NCI-H345 treated with DMSO at 0.1 percent for 48 hours (cell line): ENCODE results near the gene CIAO2A.
"Not testable (repeated sequence)": the region's sequence is repeated elsewhere in the genome, so short reads cannot be mapped to it uniquely, and the experiment has no call there.

ENCODE experiments used
- DNase-seq: peaks from one replicate; lab custom pipeline; 2025; ENCODE audit not compliant: unreplicated experiment; lab: John Stamatoyannopoulos, UW

CIAO2A gene

DNA sequence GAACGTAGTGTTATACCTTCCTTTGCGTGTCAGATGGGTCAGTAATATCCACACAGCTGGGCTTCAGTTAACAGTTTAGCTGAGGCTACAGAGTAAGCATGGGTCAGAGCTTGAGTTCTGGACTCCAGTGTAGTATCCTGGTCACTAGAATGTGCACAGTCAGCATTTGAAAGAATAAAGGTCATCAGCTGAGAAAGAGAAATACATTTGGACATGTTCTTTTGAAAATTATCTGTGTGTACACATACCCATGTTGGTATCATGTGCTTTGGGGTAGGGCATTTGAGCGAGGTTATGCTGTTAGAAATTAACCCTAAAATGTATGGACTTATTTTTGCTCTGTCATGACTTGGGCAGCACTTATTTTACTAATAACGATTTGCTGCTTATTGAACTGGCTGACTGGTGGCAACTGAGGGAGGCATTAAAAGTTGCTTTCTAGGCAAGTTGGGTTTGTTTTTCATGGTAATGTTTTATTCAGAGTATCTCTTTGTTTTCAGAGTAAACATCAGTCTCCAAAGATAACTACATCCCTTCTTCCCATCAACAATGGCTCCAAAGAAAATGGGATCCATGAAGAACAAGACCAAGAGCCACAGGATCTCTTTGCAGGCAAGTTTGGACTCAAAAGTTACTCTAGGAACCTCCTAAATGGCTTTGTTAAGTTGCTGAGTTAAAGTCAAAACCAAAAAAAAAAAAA is 18.6 kb upstream of the CIAO2A start:
- DNase-seq: no peak

DNA sequence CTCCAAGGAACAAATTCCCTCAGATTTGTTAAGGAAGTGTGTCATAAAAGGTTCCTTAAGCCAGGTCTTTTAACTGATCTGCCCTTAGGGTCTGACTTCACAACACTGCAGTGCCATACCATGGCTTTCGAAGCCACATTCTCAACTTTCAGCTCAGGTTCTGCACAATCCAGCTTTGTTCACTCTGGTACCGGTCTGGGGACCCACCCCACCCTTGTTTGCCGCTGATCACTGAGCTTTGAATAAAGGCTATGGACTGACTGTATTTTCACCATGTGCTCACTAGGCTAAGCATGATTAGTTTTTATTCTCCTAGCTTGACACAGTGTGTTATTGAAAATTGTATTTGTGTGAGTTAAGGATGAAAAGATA is 18.0 kb upstream of the CIAO2A start:
- DNase-seq: no peak

DNA sequence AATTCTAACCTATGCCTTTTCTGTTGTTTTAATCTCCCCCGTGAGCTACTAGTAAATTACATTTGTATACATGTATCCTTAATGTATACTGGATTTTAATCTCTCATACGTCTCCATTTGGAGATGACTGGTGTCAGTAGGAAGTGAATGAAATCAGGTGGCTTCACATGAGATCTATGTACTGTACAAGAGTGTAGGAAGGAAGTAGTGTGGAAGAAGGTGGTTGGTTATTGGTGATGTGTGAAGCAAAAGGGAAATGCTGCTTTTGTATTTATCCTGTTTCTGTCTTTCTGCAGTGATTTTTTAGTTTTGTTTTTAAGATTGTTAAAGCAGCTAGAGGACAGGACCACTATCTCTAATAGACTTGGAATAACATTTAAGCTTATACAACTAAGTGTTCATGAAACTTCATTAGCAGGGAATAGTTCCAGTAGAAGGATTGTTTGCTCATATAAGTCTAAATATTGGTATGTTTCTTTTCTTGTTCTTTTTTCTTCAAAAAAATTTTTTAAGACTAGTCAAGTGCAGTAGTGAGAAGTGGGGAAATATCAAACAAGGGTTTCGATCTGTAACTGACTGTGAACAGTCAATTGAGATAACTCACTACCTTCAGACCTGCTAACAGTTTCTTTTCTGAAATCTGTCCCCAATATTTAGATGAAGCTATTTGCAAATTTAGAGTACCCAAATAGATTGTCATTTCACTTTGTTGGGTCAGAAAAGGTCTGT is 17.5 kb upstream of the CIAO2A start:
- no peak for DNase-seq

DNA sequence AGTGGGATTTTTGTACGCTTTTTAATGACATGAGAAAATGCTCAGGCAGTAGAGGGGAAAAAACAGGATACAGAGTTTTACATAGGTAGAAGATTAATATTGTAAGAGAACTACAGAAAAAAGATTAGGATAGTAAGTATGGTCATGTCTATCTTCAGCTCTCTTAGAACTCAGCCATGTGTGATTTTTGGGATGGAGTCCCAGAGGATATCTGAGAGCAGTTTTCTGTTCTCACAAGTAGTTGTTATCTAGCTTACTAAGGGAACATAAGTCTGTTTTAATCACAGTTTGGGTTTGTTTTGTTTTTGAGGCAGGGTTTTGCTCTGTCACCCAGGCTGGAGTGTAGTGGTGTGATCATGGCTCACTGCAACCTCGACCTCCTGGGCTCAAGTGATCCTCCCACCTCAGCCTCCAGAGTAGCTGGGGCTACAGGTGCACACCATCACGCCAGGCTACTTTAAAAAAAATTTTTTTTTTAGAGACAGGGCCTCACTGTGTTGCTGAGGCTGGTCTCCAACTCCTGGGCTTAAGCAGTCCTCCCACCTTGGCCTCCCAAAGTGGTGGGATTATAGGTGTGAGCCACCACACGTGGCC is 16.6 kb upstream of the CIAO2A start:
- not testable (repeated sequence) for DNase-seq

DNA sequence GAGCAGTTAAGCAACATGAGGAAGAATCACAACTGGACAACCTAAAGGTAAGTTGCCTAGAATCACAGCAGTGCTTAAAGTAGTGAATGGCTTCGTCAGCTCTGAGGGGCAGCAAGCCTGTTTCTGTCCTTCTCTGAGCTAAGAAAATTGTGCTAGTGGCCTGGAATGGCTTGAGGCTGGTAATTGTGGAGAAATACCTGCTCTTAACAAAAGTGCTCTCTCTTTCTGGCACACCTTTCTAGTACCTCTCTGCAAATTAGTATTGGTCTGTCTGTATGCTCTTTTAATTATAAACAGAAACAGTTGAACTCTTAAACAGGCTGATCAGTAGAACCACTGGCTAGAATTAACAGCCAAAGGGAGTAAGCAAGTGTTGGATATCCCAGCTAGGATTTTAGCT is 13.7 kb upstream of the CIAO2A start:
- DNase-seq: no peak

DNA sequence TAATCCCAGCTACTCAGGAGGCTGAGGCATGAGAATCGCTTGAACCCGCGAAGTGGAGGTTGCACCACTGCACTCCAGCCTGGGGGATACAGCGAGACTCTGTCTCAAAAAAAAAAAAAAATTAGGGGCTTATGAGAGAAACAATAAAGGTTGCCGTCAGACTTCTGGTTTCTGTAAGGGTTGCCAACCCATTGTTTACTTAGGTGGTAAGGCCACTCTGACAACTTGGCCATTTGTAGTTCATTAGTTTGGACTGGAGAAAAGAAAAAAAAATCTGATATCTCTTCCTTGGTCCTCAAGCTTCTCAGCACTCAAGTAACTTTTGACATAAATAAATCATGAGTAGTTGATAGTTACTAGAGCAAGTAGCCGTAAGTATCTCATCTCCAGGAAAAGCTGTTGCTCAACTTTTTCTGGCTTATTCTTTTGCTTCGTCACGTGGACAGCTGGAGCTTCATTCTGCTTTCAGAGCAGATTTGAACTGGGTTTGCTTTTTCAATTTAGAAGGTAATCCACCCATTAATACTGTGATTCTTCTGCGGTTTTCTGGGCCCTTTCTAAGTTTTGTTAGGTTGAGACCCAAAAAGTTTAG is 11.6 kb upstream of the CIAO2A start:
- no peak for DNase-seq

DNA sequence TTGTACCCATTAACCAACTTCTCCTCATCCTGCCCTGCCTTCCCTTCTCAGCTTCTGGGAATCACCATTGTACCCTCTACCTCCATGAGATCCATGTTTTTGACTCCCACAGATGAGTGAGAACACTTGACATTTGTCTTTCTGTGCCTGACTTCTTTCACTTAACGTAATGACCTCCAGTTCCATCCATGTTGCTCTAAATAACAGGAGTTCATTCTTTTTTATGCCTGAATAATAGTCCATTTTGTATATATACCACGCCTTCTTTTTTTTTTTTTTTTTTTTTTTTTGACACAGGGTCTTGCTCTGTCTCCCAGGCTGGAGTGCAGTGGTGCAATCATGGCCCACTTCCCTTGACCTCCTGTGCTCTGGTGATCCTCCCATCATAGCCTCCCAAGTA is 8.9 kb upstream of the CIAO2A start:
- no peak for DNase-seq

DNA sequence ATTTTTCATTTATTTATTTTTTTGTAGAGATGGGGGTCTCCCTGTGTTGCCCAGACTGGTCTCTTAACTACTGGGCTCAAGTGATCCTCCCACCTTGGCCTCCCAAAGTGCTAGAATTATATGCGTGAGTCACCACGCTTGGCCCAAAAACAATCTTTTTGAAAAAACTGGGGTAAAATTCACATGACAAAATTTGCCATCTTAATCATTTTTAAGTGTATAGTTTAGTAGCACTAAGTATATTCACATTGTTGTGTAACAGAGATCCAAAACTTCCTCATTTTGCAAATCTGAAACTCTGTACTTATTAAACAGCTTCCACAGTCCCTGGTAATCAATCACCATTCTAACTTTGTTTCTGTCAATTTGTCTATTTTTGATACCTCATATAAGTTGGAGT is 7.3 kb upstream of the CIAO2A start:
- no peak for DNase-seq

DNA sequence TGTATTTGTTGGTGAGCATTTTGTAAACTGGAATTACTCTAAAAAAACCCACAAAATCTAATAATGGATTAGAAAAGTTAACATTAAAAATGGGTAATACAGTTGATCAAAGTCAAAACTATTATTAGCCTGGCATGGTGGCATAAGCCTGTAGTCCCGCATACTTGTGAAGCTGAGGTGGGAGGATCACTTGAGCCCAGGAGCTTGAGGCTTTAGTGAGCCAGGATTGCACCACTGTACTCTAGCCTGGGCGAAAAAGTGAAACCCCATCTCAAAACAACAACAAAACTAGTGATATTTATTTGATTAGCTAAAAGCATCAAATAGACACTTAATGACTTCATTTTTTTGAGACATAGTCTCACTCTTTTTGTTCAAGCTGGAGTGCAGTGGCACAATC is 5.7 kb upstream of the CIAO2A start:
- DNase-seq: no peak

DNA sequence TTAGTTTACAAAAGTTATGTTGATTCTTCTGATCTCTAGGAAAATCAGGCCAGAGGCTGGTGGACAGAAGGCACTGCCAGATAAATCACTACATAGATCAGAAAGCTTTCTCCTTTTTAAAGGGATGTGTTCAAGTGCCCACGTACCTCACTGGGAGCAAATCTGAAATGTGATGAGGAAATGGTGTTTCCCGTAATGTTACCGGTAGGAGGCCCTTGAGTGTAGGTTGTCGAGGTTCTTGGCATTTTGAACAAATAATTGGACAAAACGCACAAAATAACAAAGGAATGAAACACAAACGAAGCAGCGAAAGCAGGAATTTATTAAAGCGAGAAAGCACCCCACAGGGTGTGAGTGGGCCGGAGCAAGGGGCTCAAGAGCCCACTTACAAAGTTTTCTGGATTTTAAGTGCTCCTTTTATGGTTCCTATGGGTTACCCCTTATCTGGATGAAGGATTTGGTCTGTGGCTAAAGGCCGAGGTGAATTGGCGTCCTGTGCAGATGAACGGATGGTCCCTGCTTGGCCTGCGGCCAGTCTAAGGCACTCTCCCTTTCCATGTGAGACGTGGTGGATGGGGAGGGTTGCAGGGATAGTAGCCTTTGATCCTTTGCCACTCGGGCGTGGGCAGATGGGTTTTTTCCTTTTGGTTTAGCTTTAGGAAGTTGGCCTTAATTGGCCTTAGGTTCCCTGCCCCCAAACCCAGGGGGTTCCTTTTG is 3.2 kb upstream of the CIAO2A start:
- DNase-seq: no peak

DNA sequence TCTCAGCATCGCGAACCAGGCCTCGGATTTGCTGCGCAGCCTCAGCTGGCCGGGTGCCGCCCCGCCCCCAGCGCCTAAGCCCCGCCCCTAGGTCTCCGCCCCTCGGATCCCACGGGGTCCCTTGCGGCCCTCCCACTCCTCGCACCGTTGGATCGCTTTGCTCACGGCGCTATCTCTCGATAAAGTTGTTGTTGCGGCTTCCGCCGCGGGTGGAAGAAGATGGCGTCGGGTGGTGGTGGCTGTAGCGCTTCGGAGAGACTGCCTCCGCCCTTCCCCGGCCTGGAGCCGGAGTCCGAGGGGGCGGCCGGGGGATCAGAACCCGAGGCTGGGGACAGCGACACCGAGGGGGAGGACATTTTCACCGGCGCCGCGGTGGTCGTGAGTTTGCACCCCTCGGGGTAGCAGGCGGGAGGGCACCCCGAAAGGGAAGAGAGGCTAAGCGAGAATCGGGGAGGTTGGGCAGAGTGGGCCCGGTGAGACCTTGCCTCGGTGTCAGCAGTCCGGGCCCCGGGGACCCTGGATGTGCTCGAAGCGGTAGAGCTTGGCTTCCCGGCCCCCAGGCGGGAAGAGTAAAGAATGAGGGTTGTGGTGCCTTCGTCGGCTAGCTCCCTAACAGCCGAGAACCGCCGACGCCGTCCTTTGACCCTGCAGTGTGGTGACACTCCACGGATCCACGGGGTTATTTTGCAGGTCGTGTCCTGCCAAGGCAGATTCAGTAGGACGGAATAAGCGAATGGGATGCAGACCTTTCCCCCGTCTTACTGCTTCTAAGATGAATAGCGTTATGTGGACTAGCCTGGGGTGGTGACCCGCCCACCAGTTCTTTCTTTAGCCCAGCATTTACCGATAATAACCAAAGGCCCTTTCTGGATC is 2.4 kb upstream of the CIAO2A start, which contains the start of gene SNX1:
TSS of gene SNX1 (plus strand) at position 188 of the 873 bp plus-strand sequence. CDS start at position 220, 32 bp downstream.
- DNase-seq: peak; percentile 74

DNA sequence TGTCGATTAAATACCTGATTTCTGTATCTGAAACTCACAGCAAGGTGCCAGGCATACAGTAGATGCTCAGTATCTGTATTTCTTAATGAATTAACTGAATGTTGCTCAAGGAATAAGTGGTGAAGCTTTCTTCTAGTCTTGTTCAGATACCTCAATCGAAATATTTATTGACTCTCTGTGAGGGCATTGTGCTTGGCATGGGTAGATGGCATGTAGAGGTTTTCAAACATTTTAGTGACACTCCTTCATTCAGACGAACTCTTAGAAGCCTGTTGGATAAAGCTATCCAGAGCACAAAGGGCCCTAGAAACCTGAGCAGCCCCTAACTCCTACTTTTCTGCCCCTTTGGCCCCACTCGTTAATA is 1.8 kb upstream of the CIAO2A start:
- no peak for DNase-seq

DNA sequence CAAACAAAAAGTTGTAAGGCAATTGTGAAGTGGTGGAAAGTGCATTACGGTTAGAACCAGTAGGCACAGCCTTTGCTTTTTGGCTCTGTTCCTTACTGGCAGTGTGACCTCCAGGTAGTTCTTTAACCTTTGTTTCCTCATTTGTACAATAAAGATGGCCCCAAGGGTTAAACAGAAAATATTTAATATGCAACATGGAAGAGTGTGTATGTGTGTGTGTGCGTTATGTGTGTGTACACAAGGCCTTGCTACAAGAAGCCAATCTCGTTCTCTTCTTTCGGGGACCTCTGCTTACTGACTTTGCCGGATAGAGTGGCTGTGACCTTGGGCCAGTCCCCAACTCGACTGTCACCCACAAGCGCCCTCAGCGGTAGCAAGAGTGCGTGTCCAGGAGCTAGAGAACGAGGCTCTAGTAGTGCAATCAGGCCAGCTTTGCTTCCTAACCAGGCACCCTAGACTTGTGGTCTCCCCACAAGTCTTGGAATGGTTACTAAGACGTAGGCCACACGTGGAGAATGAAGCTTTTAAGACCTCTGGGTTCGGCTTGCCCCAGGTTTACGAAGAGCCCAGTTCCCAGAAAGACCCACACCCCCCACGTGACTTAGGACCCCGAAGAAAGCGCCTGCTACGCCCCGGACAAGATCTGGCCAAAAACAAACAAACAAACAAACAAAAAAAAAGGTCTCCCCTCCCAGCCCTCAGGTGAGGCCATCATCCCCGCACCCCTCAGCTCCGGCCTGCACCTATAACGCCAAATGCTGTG is 593 bp downstream of the CIAO2A start:
- DNase-seq: no peak

DNA sequence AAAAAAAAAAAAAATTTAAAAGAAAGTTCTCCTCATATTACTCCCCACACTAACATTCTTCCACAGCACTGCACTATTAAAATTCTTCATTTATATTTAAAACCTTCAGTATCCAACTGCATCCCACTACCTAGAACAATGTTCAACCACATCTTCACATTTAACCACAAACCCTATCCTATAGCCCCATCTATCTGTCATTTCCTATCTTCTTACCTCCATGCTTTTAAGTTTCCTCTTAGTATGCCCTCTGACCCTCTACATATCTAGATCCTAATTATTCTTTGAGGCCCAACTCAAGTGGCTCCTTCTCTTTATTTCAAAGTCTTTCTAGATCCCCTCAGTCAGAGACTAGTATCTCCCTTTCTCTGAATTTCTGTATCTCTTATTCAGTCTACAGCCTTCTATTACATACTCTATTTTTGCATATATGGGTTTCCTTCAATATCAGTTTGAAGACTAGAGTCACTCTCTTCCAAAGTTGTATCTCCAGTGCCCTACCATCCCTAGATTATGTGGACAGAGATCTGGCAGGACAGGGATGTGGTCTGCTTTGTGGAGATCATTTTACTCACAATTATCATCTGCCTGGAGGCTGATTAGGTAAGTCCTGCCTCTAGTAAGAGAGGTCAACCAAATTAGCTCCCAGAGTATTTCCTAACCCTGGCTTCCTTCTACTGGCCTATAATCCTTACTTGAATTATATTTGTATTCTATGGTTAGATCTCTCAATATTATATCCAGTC is 1.4 kb downstream of the CIAO2A start:
- no peak for DNase-seq

DNA sequence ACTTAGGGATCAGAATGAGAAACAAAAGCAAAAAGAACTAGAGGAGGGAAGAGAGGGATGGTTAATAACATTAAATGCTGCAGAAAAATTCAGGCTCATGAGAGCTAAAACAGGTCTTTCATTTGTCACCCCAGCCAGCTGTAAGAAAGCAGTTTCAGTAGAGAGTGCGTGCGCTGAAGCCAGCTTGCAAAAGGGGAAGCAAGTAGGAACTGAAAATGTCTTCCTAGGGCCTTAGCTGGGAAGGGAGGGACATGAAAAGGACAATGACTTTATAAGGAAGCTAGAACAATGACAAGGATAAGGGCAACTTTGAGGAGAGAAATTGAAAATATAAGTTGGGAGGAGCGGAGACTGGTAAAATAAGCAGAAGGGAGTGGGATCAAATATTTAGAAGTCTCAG is 3.1 kb downstream of the CIAO2A start:
- DNase-seq: no peak

DNA sequence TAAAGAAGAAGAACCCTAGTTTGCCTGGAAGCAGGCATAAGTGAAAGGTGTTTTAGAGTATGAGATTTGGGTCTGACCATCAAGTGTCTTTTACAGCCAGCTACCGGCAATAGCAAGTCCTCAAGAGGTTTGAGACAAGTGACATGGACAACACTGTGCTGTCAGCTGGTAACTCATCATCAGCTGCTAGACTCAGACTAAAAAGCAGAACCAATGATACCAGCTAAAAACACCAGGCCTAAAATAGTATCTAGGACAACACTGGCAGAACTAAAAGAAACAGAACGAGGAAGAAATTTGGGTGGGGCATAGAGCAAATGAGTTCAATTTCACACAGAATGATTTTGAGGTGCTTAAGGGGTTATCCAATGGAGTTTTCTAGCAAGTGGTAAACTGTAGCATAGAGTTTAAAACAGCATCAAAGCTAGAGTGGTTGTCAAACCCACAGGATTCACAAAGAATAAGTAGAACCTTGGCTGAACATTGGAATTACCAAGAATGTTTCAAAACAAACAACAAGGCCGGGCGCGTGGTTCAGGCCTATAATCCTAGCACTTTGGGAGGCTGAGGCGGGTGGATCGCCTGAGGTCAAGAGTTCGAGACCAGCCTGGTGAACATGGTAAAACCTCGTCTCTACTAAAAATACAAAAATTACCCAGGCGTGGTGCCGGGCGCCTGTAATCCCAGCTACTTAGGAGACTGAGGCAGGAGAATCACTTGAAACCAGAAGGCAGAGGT is 3.9 kb downstream of the CIAO2A start:
- no peak for DNase-seq

DNA sequence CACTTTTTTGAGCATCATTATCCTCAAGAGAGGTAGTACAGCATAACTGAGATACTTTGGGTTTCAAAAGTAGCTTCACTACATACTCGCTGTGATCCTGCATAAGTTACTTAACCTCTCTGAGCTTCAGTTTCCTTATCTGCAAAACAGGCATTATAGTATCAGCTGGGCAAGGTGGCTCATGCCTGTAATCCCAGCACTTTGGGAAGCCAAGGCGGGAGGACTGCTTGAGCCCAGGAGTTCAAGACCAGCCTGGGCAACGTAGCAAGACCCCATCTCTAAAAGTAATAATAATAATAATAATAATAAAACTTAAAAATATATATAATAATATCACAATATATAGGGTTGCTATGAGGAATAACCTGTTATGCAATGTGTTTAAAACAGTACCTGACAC is 10.9 kb downstream of the CIAO2A start:
- DNase-seq: no peak

DNA sequence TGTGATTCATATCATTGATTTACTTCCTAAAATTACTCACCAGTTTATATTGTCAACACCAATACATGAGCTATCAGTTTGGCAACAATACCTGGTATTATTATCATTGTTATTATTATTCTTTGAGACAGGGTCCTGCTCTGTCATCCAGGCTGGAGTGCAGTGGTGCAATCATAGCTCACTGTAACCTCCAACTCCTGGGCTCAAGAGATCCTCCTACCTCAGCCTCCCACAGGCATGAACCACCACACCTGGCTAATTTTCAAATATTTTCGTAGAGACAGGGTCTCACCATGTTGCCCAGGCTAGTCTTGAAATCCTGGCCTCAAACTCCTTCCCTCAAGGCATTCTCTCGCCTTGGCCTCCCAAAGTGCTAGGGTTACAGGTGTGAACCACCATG is 20.1 kb downstream of the CIAO2A start:
- DNase-seq: not testable (repeated sequence)
